ENCODE measurements around the gene GAPVD1. TPM values are rescaled to one million over a fixed set of nuclear protein-coding genes. Genes with fewer than 3 reads are reported as not detected.

Gene GAPVD1
- total and polyA plus RNA-seq, 9 donors = 9.4 to 53.7 (median 40.5) TPM

DNA sequence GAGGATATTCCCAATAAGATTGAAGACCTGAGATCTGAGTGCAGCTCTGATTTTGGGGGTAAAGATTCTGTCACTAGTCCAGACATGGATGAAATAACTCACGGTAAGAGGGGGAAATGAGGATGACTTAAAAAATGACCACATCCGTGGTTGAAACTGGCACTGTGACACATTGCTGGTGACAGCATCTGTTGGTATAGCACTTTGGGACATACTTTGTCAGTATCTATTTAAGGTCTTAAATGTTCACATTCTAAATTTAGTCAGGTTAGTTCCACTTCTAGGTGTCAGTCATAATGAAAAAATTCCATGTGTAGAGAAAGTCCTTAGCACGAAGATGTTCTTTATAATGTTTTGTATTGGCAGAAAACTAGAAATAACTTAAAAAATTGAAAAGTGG is 70.9 kb downstream of the GAPVD1 start:
- H3K4me1 ChIP-seq (ENCODE audit: insufficient read depth) = no peaks in the 10 kb centered on the region
- no peaks in the 10 kb centered on the region for H3K36me3 ChIP-seq
- TF ChIP-seq, protein P1, sequence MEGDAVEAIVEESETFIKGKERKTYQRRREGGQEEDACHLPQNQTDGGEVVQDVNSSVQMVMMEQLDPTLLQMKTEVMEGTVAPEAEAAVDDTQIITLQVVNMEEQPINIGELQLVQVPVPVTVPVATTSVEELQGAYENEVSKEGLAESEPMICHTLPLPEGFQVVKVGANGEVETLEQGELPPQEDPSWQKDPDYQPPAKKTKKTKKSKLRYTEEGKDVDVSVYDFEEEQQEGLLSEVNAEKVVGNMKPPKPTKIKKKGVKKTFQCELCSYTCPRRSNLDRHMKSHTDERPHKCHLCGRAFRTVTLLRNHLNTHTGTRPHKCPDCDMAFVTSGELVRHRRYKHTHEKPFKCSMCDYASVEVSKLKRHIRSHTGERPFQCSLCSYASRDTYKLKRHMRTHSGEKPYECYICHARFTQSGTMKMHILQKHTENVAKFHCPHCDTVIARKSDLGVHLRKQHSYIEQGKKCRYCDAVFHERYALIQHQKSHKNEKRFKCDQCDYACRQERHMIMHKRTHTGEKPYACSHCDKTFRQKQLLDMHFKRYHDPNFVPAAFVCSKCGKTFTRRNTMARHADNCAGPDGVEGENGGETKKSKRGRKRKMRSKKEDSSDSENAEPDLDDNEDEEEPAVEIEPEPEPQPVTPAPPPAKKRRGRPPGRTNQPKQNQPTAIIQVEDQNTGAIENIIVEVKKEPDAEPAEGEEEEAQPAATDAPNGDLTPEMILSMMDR (IDR thresholded peaks at IDR 0.05) = no peak
- TF ChIP-seq EP300 (IDR thresholded peaks at IDR 0.05) = no peak
- TF ChIP-seq POLR2A (IDR thresholded peaks at IDR 0.05) = no peak
- H3K27ac ChIP-seq = no peak overlapping the region
- intact Hi-C loops (cut with DNase I) = no loop called here
- WGBS, 3 donors = 89 to 94% (median 93%) methylated on average over 3 of the region's 3 CpGs
- H3K9me3 ChIP-seq = no peaks in the 10 kb centered on the region
- DNase-seq = no peak
- H3K4me3 ChIP-seq = no peak overlapping the region
- H3K27me3 ChIP-seq = no peaks in the 10 kb centered on the region

DNA sequence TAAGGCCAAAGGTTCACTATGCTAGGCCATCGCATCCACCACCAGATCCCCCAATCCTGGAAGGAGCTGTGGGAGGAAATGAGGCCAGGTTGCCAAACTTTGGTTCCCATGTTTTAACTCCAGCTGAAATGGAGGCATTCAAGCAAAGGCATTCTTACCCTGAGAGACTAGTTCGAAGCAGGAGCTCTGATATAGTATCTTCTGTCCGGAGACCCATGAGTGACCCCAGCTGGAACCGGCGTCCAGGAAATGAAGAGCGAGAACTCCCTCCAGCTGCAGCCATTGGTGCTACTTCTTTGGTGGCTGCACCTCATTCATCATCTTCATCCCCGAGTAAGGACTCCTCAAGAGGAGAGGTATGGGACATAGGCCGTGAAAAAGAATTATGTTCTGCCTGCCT is 75.6 kb downstream of the GAPVD1 start:
- H3K4me3 ChIP-seq = no peak overlapping the region
- H3K4me1 ChIP-seq (ENCODE audit: insufficient read depth) = no peaks in the 10 kb centered on the region
- H3K27me3 ChIP-seq = no peaks in the 10 kb centered on the region
- no peaks in the 10 kb centered on the region for H3K9me3 ChIP-seq
- intact Hi-C loops (cut with DNase I) = no loop called here
- TF ChIP-seq EP300 (IDR thresholded peaks at IDR 0.05) (no peak), POLR2A (IDR thresholded peaks at IDR 0.05) (no peak)
- TF ChIP-seq, protein P1 (IDR thresholded peaks at IDR 0.05) = no peak
- DNase-seq = no peak
- H3K36me3 ChIP-seq = no peaks in the 10 kb centered on the region
- WGBS, 3 donors = 79 to 84% (median 81%) methylated on average over 8 of the region's 8 CpGs
- no peak overlapping the region for H3K27ac ChIP-seq

DNA sequence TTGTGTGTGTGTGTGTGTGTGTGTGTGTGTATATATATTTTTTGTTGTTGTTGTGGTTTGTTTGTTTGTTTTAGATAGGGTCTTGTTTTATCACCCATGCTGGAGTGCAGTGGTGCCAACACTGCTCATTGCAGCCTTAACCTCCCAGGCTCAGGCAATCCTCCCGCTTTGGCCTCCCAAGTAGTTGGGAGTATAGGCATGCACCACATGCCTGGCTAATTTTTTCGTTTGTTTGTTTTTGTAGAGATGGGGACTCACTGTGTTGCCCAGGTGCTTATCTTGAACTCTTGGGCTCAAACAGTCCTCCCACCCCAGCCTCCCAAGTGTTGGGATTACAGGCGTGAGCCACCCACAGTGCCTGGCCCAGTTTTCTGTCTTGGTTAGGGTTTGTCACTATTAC is 77.3 kb downstream of the GAPVD1 start:
- Histone ChIP-seq H3K27ac (no peak overlapping the region), H3K36me3 (no peaks in the 10 kb centered on the region), H3K27me3 (no peaks in the 10 kb centered on the region), H3K4me3 (no peak overlapping the region), H3K9me3 (no peaks in the 10 kb centered on the region), H3K4me1 (ENCODE audit: insufficient read depth) (no peaks in the 10 kb centered on the region)
- no peak for DNase-seq
- intact Hi-C loops (cut with DNase I) = no loop called here
- TF ChIP-seq, protein P1 (IDR thresholded peaks at IDR 0.05) = no peak
- TF ChIP-seq POLR2A (IDR thresholded peaks at IDR 0.05) = no peak
- no peak for TF ChIP-seq EP300 (IDR thresholded peaks at IDR 0.05)
- WGBS, 3 donors = 58 to 74% (median 66%) methylated on average over 3 of the region's 3 CpGs

DNA sequence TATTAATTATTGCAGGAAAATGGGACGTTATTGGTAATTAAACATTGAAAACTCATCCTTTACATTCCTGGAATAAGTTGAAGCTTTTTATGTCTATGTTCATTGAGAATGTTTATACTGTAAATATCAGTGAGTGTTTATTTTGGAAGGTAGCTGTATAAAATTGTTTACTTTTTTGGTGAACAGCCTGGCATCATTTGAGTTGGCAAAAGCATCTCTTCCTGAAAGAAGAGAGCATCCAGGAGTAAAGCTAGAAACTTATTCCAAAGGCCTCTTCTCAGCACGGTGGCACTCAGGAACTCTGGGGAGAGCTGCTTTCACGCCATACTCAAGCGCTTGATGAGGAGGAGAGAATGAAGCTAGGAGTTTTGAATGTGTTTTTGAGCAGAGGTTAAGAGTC is 79.9 kb downstream of the GAPVD1 start:
- intact Hi-C loops (cut with DNase I) = no loop called here

More for the DNA sequence above, 79.9 kb downstream of the GAPVD1 start:
- Histone ChIP-seq H3K4me1 (ENCODE audit: insufficient read depth) (no peaks in the 10 kb centered on the region), H3K4me3 (no peak overlapping the region), H3K27me3 (no peaks in the 10 kb centered on the region), H3K27ac (no peak overlapping the region), H3K9me3 (no peaks in the 10 kb centered on the region), H3K36me3 (no peaks in the 10 kb centered on the region)
- 83 to 89% (median 84%) methylated on average over 4 of the region's 4 CpGs for WGBS, 3 donors
- no peak for DNase-seq
- TF ChIP-seq, protein P1 (IDR thresholded peaks at IDR 0.05) = no peak
- TF ChIP-seq POLR2A (IDR thresholded peaks at IDR 0.05) (no peak), EP300 (IDR thresholded peaks at IDR 0.05) (no peak)

Measured in ovary (tissue), 9 donors.